ENCODE data around the gene RNLS. TPM values are rescaled to one million over a fixed set of nuclear protein-coding genes. Genes with fewer than 3 reads are reported as not detected.

RNLS gene
- total RNA-seq, 4 donors from 2014 or later, result 8.7 to 19.7 (median 12.9) TPM

GRCh38 chr10:88244781-88245625 lies 338.1 kb downstream of the RNLS start:
- no peaks in the 10 kb centered on the region for H3K27me3 ChIP-seq
- H3K27ac ChIP-seq, result peak overlapping the region; percentile 79 to 86
- no peaks in the 10 kb centered on the region for H3K36me3 ChIP-seq
- TF ChIP-seq CTCF (IDR thresholded peaks at IDR 0.05), result no peak
- TF ChIP-seq POLR2A (IDR thresholded peaks at IDR 0.05), result no peak
- H3K4me1 ChIP-seq, result peaks cover 0 to 10% of the 10 kb centered on the region in 2 donors
- no peak overlapping the region for H3K4me3 ChIP-seq
- intact Hi-C loops (cut with DNase I; ENCODE audit: low total_unique reads), result no loop called here
- H3K9me3 ChIP-seq, result no peaks in the 10 kb centered on the region
- no peak for DNase-seq

GRCh38 chr10:88243836-88244730 lies 339.0 kb downstream of the RNLS start:
- intact Hi-C loops (cut with DNase I; ENCODE audit: low total_unique reads), result no loop called here

GRCh38 chr10:88243202-88243744 lies 339.8 kb downstream of the RNLS start:
- H3K36me3 ChIP-seq, result no peaks in the 10 kb centered on the region
- DNase-seq, result no peak
- H3K27me3 ChIP-seq, result no peaks in the 10 kb centered on the region
- H3K4me1 ChIP-seq, result peaks cover 0 to 10% of the 10 kb centered on the region in 2 donors
- no peaks in the 10 kb centered on the region for H3K9me3 ChIP-seq
- no peak overlapping the region for H3K4me3 ChIP-seq
- TF ChIP-seq POLR2A (IDR thresholded peaks at IDR 0.05), result no peak
- TF ChIP-seq CTCF (IDR thresholded peaks at IDR 0.05), result no peak
- intact Hi-C loops (cut with DNase I; ENCODE audit: low total_unique reads), result no loop called here
- peak overlapping the region; percentile 79 to 86 for H3K27ac ChIP-seq

More at GRCh38 chr10:88243836-88244730, 339.0 kb downstream of the RNLS start:
- DNase-seq, result peak; percentile 77 to 83
- Histone ChIP-seq H3K4me3 (no peak overlapping the region), H3K27me3 (no peaks in the 10 kb centered on the region), H3K9me3 (no peaks in the 10 kb centered on the region), H3K4me1 (peaks cover 0 to 10% of the 10 kb centered on the region in 2 donors), H3K36me3 (no peaks in the 10 kb centered on the region), H3K27ac (peak overlapping the region; percentile 79 to 86)
- no peak for TF ChIP-seq CTCF (IDR thresholded peaks at IDR 0.05)
- TF ChIP-seq POLR2A (IDR thresholded peaks at IDR 0.05), result no peak

- Histone ChIP-seq H3K27me3 (no peaks in the 10 kb centered on the region), H3K9me3 (no peaks in the 10 kb centered on the region), H3K27ac (peak overlapping the region in 1 of 2 donors; percentile 28), H3K4me3 (no peak overlapping the region), H3K36me3 (no peaks in the 10 kb centered on the region), H3K4me1 (peaks cover 0 to 10% of the 10 kb centered on the region in 2 donors)
- TF ChIP-seq CTCF (IDR thresholded peaks at IDR 0.05) (no peak), POLR2A (IDR thresholded peaks at IDR 0.05) (no peak)
- DNase-seq, result no peak
- intact Hi-C loops (cut with DNase I; ENCODE audit: low total_unique reads), result no loop called here
Observed at GRCh38 chr10:88241501-88241900, 341.6 kb downstream of the RNLS start.
